SU-DHL-6 (cell line): ENCODE data around the gene MIS18BP1.

Experiments used
- H2AFZ ChIP-seq: fragments of 200-600 bp; sonication (generic); 2 replicates; pipeline ENCODE4 v1.6.1; 2014; ENCODE audit warnings: low read depth, mild to moderate bottlenecking, moderate library complexity, mixed read lengths, antibody characterized with exemption, low read length; ENCODE audit not compliant: severe bottlenecking
- H3F3A ChIP-seq: fragments of 200-600 bp; shearing (Covaris generic); 2 replicates; pipeline ENCODE4 v1.6.0; 2016; ENCODE audit warnings: antibody characterized with exemption, mild to moderate bottlenecking; ENCODE audit not compliant: insufficient read depth
- H3K27ac ChIP-seq: fragments of 200-600 bp; sonication (generic); 2 replicates; pipeline ENCODE4 v1.5.1; 2016; ENCODE audit warnings: low read depth, mild to moderate bottlenecking, low read length, moderate library complexity, mixed read lengths
- H3K27me3 ChIP-seq: fragments of 200-600 bp; sonication (generic), shearing (Covaris generic); 2 replicates; pipeline ENCODE4 v1.6.0; 2014; ENCODE audit warnings: mild to moderate bottlenecking, low read length
- H3K36me3 ChIP-seq: fragments of 200-600 bp; sonication (generic); 2 replicates; pipeline ENCODE4 v1.6.1; 2014; ENCODE audit warnings: mild to moderate bottlenecking, low read length, mixed read lengths
- H3K4me2 ChIP-seq: fragments of 300-600, 200-600 bp; shearing (Covaris generic), sonication (generic); 2 replicates; pipeline ENCODE4 v1.6.0; 2014; ENCODE audit warnings: low read length, low read depth, mild to moderate bottlenecking; ENCODE audit not compliant: poor library complexity, severe bottlenecking
- H3K4me3 ChIP-seq: fragments of 200-600 bp; sonication (generic); 2 replicates; pipeline ENCODE4 v1.5.1; 2014; ENCODE audit warnings: antibody characterized with exemption, low read length, mild to moderate bottlenecking, mixed read lengths; ENCODE audit not compliant: insufficient read depth, poor library complexity, severe bottlenecking
- H3K79me2 ChIP-seq: fragments of 200-600 bp; sonication (generic); 2 replicates; pipeline ENCODE4 v1.6.1; 2014; ENCODE audit warnings: mild to moderate bottlenecking, low read length, moderate library complexity; ENCODE audit not compliant: insufficient read depth
- H3K9ac ChIP-seq: fragments of 200-600 bp; sonication (generic); 2 replicates; pipeline ENCODE4 v1.7.0; 2014; ENCODE audit warnings: mild to moderate bottlenecking, low read length
- H3K9me2 ChIP-seq: fragments of 200-600 bp; sonication (generic); replicated peaks from 2 replicates; pipeline ENCODE4 v1.6.1; 2014; ENCODE audit warnings: low read length; ENCODE audit not compliant: insufficient read depth
- H3K9me3 ChIP-seq: fragments of 200-600 bp; sonication (generic); 2 replicates; pipeline ENCODE4 v1.6.1; 2014; ENCODE audit warnings: low read length, mixed read lengths; ENCODE audit not compliant: insufficient read depth
- H4K20me1 ChIP-seq: fragments of 200-600 bp; sonication (generic); 2 replicates; pipeline ENCODE4 v1.6.1; 2014; ENCODE audit warnings: low read depth, mild to moderate bottlenecking, antibody characterized with exemption, low read length, moderate library complexity, mixed read lengths
- EZH2phosphoT487 ChIP-seq: fragments of 200-600 bp; sonication (generic), shearing (Covaris generic); conservative IDR thresholded peaks from 2 replicates; pipeline ENCODE4 v1.6.1; 2018; ENCODE audit warnings: mild to moderate bottlenecking, antibody characterized with exemption, low read length, moderate library complexity, mixed read lengths
- TF ChIP-seq, protein P1 (sequence below): fragments of 200-600 bp; sonication (generic); IDR thresholded peaks from one replicate; pipeline ENCODE4 v1.5.1; 2017; ENCODE audit warnings: antibody characterized with exemption, mild to moderate bottlenecking, low read length, moderate library complexity; ENCODE audit not compliant: insufficient read depth, poor library complexity, severe bottlenecking

MIS18BP1 gene

DNA sequence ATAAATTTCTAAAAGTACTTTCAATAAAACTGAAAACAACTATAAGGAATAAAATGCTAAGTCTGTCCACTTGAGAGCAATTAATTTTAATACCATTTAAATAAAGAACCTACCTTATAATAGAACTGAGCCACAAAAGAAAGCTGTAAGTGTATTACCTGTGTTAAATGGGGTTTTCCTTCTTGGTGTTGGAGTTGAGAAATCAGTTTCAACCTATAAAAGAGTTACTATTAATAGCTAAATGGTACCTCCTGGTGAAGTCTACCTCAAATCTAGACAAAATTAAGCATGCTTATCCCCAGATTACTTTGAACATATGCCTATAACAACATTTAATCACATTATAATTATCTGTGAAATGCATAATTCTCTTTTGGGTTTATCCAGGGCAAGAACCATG lies 48.8 kb downstream of the MIS18BP1 start:
- Histone ChIP-seq H3K4me2 (no peak overlapping the region), H3K79me2 (no peaks in the 10 kb centered on the region), H3K9ac (no peak overlapping the region), H3K27ac (no peak overlapping the region), H3F3A (peaks cover 32% of the 10 kb centered on the region), H3K9me3 (no peaks in the 10 kb centered on the region), H4K20me1 (no peaks in the 10 kb centered on the region), H3K27me3 (no peaks in the 10 kb centered on the region), H3K36me3 (peaks cover 23% of the 10 kb centered on the region), H3K4me3 (no peak overlapping the region), H3K9me2 (no peaks in the 10 kb centered on the region), H2AFZ (no peak overlapping the region)
- TF ChIP-seq, protein P1, sequence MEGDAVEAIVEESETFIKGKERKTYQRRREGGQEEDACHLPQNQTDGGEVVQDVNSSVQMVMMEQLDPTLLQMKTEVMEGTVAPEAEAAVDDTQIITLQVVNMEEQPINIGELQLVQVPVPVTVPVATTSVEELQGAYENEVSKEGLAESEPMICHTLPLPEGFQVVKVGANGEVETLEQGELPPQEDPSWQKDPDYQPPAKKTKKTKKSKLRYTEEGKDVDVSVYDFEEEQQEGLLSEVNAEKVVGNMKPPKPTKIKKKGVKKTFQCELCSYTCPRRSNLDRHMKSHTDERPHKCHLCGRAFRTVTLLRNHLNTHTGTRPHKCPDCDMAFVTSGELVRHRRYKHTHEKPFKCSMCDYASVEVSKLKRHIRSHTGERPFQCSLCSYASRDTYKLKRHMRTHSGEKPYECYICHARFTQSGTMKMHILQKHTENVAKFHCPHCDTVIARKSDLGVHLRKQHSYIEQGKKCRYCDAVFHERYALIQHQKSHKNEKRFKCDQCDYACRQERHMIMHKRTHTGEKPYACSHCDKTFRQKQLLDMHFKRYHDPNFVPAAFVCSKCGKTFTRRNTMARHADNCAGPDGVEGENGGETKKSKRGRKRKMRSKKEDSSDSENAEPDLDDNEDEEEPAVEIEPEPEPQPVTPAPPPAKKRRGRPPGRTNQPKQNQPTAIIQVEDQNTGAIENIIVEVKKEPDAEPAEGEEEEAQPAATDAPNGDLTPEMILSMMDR: no peak
- no peak for TF ChIP-seq EZH2phosphoT487

DNA sequence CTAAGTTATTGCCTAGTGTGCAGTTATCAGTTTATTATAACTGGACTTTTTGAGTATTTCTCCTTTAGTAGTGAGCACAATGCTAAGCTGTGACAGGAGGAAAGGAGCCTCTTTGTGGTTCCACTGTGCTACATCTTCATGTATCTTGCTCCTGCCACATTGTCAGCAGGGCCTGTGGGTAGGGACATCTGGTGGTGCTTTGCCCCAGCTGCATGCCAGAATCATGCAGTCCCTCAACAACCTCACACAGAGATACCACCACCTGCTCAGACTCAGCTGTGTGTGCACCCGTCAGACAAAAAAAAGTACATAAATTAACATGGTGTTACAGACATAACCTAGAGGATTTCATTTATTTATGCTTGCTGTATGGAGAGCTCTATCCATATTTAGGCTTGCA lies 51.1 kb downstream of the MIS18BP1 start:
- no peak overlapping the region for H2AFZ ChIP-seq
- H4K20me1 ChIP-seq: no peaks in the 10 kb centered on the region
- H3K4me3 ChIP-seq: no peak overlapping the region
- H3F3A ChIP-seq: peaks cover 28% of the 10 kb centered on the region
- H3K27ac ChIP-seq: no peak overlapping the region
- no peak for TF ChIP-seq EZH2phosphoT487
- TF ChIP-seq, protein P1: peak; percentile 13
- H3K9me3 ChIP-seq: no peaks in the 10 kb centered on the region
- H3K36me3 ChIP-seq: peaks cover 24% of the 10 kb centered on the region
- no peak overlapping the region for H3K4me2 ChIP-seq
- no peaks in the 10 kb centered on the region for H3K79me2 ChIP-seq
- H3K9me2 ChIP-seq: no peaks in the 10 kb centered on the region
- no peak overlapping the region for H3K9ac ChIP-seq
- no peaks in the 10 kb centered on the region for H3K27me3 ChIP-seq

DNA sequence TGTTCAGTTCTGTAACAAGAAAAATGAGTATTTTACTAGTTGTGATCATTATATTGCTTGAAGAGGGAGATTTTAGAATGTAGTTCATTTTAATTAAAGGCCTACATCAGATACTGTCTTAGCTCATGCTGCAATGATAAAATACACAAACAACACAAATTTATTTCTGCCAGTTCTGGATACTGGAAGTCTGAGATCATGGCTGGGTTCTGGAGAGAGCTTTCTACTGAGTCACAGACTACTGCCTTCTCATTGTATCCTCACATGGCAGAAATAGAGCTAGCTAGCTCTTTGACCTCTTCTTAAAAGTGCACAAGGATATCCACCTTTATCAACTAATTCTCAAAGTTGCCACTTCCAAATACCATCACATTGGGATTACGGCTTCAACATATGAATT lies 53.8 kb downstream of the MIS18BP1 start:
- H3K36me3 ChIP-seq: peaks cover 17% of the 10 kb centered on the region

More for the DNA sequence above, 53.8 kb downstream of the MIS18BP1 start:
- Histone ChIP-seq H3K27ac (no peak overlapping the region), H3K9me3 (no peaks in the 10 kb centered on the region), H2AFZ (no peak overlapping the region), H3K79me2 (no peaks in the 10 kb centered on the region), H4K20me1 (no peaks in the 10 kb centered on the region), H3K4me2 (no peak overlapping the region), H3K9me2 (no peaks in the 10 kb centered on the region), H3K27me3 (no peaks in the 10 kb centered on the region), H3K4me3 (no peak overlapping the region), H3F3A (peaks cover 18% of the 10 kb centered on the region), H3K9ac (no peak overlapping the region)
- no peak for TF ChIP-seq EZH2phosphoT487
- TF ChIP-seq, protein P1: no peak
